ENCODE results near the gene TRMT13.

The TRMT13 gene

DNA sequence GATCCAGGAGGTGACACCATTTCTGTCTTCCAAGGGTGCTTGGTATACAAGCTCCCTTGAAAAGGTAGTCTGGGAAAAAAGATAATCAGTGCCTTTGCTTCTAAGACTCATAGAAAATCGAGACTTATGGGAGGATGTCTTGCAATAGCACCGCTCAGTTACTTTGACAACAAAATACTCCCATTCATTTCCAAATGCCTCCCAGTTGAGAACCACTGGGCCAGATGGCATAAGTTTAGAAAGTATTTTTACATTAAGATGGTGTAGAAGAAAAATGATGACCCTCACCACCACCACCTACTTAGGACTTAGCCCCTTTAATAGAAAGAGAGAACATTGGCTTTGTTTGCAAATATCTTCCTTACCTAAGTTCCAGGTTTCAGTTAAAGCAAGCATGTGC is 4.6 kb downstream of the TRMT13 start:
- no peak overlapping the region for H3K4me3 ChIP-seq (ENCODE audit: low read depth, low read length)
- TF ChIP-seq, protein P1, sequence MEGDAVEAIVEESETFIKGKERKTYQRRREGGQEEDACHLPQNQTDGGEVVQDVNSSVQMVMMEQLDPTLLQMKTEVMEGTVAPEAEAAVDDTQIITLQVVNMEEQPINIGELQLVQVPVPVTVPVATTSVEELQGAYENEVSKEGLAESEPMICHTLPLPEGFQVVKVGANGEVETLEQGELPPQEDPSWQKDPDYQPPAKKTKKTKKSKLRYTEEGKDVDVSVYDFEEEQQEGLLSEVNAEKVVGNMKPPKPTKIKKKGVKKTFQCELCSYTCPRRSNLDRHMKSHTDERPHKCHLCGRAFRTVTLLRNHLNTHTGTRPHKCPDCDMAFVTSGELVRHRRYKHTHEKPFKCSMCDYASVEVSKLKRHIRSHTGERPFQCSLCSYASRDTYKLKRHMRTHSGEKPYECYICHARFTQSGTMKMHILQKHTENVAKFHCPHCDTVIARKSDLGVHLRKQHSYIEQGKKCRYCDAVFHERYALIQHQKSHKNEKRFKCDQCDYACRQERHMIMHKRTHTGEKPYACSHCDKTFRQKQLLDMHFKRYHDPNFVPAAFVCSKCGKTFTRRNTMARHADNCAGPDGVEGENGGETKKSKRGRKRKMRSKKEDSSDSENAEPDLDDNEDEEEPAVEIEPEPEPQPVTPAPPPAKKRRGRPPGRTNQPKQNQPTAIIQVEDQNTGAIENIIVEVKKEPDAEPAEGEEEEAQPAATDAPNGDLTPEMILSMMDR (IDR thresholded peaks at IDR 0.05; ENCODE audit: low read depth, low read length), result no peak

DNA sequence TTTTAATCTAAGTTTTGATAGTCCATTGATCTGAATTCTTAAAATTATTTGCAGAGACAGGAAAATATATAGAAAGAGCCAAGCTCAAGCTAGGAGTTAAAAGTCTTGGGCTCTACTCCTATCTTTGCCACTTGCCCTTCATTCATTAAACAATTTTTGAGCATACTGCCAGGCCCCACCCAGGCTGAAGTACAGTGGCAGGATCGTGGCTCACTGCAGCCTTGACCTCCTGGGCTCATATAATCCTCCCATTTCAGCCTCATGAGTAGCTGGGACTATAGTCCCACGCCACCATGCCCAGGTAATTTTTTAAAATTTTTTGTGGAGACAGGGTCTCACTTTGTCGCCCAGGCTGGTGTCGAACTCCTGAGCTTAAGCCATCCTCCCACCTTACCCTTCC is 8.2 kb downstream of the TRMT13 start:
- H3K4me3 ChIP-seq (ENCODE audit: low read depth, low read length), result no peak overlapping the region
- TF ChIP-seq, protein P1 (IDR thresholded peaks at IDR 0.05; ENCODE audit: low read depth, low read length), result no peak

DNA sequence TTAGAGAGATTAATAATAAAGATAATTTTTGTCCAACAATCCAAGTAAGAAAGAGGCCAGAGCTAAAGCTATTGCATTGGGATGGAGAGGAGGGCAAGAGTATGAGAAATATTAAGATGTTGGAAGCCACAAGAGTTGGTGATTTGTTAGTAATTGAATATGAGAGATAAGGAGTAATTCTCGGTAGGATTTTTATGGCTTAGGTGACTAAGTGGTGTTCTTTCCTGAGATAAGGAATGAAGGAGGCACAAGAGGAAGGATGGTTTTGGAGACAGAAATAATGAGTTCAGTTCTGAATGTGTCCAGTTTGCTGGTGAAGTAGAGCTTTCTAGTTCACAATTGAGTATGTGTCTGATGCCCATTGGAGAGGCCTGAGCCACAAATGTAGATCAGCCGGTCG is 9.4 kb downstream of the TRMT13 start:
- TF ChIP-seq, protein P1 (IDR thresholded peaks at IDR 0.05; ENCODE audit: low read depth, low read length), result no peak
- no peak overlapping the region for H3K4me3 ChIP-seq (ENCODE audit: low read depth, low read length)

DNA sequence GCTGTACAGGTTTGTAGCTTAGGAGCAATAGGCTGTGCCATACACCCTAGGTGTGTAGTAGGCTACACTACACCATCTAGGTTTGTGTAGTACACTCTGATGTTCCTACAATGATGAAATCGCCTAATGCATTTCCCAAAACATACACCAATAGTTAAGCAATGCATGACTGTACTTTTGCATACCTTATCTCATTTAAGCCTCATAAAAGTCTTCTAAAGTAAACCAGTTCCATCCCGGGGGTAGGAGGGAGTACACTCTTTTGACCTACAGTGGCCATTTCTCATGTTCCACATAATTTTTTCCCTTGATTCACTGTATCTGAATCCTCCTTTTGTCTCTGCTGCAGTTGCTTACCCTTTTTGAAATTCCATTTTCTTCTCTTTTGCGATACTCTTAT is 12.2 kb downstream of the TRMT13 start:
- no peak overlapping the region for H3K4me3 ChIP-seq (ENCODE audit: low read depth, low read length)
- TF ChIP-seq, protein P1 (IDR thresholded peaks at IDR 0.05; ENCODE audit: low read depth, low read length), result no peak

DNA sequence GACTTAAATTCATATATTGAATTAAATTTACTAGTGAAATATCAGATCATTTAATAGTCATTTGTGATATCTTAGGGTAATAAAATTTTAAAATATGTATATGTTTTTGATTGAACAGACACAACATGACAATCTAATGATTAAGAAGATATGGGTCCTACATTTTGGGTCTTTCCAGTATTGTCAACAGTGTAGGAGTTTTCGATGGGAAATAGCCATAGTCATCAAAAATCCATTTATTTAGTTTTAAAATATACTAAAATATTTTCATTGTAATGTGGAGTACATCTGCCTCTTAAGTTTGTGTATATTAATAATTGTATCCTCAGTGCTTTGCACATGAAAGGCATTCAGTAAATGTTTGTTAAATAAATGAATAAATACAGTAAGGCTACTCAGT is 14.0 kb downstream of the TRMT13 start:
- H3K4me3 ChIP-seq (ENCODE audit: low read depth, low read length), result no peak overlapping the region
- TF ChIP-seq, protein P1 (IDR thresholded peaks at IDR 0.05; ENCODE audit: low read depth, low read length), result no peak

DNA sequence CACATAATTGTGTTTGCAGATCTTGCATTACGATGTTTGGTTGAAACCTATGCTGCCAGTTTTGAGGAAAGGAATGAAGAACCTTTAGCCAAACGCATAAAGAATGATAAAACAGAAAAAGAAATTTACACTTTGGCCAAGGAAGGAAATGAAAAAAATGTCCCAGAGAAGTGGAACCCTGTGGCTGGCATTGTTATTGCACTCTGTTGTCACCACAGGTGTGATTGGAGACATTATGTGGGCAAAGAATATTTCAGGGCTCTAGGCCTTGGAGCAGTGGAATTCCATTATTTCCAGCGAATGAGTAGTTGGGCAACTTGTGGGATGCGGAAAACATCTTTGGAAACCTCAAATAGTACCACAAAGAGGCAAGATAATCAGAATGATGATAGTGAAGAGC is 14.9 kb downstream of the TRMT13 start:
- H3K4me3 ChIP-seq (ENCODE audit: low read depth, low read length), result no peak overlapping the region
- TF ChIP-seq, protein P1 (IDR thresholded peaks at IDR 0.05; ENCODE audit: low read depth, low read length), result no peak

DNA sequence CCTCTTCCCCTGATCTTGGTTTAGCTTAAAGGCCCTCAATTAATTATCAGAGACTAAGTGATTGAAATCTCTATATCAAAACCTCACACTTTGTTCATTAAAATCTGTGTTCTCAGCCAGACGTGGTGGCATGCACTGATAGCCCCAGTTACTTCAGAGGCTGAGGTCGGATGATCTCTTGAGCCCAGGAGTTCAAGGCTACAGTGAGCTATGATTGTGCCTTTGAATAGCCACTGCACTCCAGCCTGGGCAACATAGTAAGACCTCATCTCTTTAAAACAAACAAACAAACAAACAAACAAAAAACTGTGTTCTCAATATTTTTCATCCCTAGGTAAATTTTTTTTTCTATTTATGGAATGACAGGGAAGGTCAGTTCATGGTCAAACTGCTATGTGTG is 18.7 kb downstream of the TRMT13 start:
- H3K4me3 ChIP-seq (ENCODE audit: low read depth, low read length), result no peak overlapping the region
- TF ChIP-seq, protein P1 (IDR thresholded peaks at IDR 0.05; ENCODE audit: low read depth, low read length), result no peak

Data from WI38 (cell line).